ENCODE results near the gene CADM2.
"Not testable (repeated sequence)": the region's sequence is repeated elsewhere in the genome, so short reads cannot be mapped to it uniquely, and the experiment has no call there.

The CADM2 gene

DNA sequence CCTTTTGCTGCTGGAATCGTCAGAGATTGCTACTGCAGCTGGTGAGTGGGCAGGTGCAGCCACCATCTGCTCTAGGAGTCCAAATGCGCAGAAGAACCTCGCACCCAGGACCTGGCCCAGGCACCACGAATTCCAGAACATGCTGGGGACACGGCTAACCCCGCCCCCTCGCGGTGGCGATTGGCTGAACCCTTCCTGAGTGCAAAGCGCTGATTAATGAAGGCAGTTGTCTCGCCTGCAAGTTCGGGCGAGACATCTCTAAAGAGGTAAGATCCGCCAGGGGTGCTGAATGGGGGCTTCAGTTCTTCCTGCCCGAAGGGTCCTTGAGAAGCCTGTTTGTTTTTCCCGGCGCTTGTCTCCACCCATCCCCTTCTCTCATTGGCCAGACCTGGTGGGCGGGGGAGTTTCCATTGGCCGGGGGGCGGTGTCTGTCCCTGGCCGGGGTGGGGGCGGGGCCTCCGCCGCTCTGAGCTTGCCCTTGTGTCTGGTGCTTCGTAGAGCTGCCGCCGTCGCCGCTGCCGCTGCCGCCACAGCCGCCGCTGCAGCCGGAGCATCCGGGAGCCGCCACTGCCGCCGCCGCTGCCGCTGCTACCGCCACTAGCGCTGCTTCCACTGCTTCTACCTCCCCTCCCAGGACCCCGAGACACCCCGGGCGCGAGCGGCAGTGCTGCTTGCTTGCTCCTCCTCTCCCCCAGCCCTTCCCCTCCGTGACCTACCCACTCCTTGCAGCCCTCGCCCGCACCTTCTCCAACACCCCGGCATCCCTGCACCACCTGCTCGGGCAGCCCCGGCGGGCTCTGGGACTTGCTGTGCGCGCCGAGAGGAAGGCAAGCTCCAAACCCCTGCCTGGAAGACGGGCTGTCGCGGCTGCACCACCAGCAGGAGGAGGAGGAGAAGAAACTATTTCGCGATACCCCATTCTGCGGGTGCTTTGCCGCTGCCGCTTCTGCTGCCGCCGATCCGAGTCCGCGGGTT is at the start of gene CADM2:
TSS of gene CADM2 (plus strand) at position 495 of the 975 bp plus-strand sequence.
- peak; percentile 58 for DNase-seq (ENCODE audit: low read depth)

DNA sequence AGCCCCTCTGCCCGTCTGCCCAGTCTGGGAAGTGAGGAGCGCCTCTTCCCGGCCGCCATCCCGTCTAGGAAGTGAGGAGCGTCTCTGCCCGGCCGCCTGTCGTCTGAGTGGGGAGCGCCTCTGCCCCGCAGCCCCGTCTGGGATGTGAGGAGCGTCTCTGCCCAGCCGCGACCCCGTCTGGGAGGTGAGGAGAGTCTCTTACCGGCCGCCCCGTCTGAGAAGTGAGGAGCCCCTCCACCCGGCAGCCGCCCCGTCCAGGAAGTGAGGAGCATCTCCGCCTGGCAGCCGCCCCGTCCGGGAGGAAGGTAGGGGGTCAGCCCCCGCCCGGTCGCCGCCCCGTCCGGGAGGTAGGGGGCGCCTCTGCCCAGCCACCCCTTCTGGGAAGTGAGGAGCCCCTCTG is 40.2 kb upstream of the CADM2 start:
- DNase-seq (ENCODE audit: low read depth) = not testable (repeated sequence)

DNA sequence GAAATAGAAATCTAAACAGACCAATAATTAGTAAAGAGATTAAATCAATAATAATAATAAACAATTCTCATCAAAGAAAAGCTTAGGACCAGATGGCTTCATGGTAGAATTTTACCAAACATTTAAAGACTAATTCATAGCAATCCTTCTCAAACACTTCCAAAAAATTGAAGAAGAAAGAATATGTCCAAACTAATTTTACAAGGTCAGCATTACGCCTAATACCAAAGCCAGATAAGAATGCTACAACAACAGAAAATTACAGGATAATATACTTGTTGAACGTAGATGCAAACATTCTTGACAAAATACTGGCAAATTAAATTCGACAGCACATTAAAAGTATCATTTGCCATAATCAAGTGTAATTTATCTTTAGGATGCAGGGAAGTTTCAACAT is 36.1 kb upstream of the CADM2 start:
- DNase-seq (ENCODE audit: low read depth) = no peak

DNA sequence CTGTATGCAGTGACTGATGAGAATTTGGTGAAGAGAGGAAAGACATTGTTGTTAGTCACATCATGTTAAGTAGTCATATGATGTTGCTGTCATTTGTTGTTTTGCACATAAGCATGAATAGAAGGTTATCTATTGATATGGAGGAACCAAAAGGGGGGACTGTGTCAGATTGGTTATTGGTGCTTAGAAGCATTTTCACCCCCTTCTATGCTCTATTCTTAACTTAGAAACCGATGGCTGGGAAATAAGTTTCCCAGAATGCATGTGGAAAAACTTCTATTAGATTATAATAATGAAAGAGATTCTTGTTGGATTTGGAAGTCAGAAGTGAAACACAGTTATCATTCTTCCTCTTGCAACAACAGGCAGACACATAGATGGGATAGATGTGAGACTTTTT is 33.2 kb upstream of the CADM2 start:
- DNase-seq (ENCODE audit: low read depth) = no peak

DNA sequence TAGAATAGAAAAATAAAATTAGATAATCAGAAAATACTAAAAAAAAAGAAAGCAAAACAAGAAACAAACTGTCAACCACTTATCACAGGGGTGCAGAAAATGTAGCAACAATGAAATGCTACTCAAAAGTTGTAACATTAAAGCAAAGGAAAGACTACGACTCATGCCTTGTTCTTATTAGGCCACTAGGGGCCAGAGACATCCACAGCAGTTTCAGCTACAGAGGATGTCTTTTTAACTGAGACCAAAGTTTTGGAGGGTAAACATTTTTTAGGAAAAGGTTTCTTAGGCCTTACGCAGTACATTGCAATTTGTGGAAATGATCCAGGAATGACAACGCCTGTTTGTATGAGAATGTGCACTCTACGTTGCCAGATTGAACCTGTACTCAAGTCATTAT is 15.4 kb upstream of the CADM2 start:
- no peak for DNase-seq (ENCODE audit: low read depth)

DNA sequence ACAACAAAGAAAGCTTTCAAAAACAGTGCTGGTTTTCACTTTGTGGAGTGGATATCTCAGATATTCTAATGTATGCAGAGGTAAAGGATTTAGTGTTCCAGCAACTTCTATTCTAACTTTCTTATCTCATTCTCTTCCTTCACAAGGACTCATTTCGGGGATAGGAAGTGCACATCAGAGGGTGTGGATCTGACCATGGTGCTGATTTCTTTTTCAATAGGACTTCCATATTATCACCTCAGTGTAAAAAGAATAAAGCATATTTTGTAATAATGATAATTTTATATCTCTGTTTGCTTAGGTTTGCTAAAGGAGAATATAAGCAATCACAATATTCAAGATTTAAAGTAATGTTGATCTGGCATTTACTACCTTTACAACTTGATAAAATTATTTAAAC is 12.5 kb upstream of the CADM2 start:
- no peak for DNase-seq (ENCODE audit: low read depth)

DNA sequence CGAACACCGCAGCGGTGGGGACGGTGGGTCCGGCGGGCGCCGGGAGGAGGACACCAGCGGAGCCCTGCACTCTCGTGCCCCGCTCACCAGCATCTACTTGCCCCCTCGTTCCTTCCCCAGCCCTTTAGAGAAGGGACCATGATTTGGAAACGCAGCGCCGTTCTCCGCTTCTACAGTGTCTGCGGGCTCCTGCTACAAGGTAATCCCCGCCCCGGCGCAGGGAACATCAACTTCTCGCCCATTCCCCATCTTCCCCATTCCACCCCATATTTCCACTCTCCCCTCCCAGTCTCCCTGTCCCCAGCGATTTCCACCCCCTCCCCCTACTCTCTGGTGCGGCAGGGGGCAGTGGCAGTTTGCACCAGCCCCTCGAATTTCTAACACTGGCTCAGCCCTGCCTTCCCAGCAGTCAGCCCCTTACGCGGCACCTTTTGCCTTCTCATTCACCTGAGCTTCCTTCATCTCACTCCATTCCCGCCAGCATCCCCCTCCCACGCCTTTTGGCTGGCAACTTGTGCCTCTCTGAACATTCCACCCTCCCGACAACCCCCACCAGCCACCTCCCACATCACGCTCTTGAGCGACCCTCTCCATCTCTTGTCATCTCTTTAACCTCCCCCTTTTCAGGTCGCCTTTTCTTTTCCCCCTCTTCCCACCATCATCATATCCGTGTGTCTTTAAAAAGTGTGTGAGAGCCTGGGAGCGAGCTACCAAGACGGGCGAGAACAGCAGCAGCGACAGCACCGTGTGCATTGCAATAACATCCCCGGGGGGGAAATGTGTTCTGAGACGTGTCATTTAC is 882 bp downstream of the CADM2 start:
- no peak for DNase-seq (ENCODE audit: low read depth)

DNA sequence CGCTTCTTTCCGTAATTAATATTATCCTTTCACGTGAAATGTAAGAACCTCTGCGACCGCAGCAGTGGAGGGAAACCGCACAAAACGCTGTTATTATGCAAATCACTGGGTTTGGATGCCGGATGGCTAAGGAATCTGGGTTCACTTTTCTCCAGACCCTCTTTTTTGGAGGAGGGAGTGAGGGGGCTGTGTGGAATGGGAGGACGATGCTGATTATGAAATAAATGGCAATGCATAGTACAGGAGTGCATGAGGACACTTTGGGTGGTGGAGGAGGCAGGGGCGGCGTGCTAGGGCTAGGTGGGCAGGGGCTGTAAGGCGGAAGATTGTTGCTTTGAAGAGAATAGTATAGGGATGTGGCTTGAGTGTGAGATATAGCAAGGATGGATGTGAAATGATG is 1.8 kb downstream of the CADM2 start:
- no peak for DNase-seq (ENCODE audit: low read depth)

DNA sequence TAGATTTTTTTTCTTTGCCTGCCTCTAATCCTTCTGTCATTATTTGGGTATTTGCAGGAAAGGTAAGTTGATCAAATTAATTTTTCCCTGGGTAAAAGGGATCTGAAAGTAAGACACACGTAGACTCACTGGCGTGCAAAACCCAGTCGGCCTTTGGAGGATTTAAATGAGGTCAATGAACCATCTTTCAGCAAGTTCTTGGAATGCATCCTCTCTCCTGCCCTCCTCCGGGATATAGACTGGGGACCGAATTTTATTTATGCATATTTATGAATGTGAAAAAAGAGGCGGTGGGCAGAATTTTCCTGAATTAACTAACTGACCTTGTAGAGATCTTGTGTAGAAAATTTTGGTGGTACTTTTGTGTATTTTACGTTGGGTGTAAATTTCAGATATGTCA is 2.2 kb downstream of the CADM2 start:
- DNase-seq (ENCODE audit: low read depth) = no peak

DNA sequence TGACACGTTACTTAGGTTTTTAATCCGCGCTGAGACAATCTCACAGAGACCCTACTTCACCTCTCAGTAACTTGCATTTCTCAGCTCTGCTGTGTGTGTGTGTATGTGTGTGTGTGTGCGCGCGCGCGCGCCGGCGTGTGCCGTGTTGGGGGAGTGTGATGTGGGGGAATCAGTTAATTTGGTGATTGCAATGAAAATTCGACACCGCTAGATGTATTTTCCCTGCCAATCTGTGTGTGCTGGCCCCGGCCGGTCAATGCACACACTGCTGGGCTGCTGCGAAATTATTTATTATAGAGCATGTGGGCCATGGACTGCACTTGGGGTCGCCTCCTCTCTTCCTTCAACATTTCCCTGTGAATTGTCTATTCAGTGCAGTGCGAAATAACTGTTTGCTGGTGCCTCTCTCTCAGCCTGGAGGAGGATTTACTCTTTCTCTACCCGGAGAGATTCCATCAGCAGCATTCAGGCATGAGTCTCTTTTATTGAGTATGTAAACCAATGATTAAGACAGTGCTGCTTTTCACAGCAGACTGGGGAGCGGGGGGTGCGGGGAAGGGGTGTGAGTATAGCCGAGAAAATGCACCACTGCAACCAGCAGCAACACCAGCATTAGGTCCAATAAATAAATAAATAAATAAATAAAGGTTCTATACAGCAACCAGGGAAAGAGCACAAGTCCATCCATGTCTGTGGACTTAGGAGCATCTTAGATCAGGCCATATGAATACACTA is 2.9 kb downstream of the CADM2 start:
- no peak for DNase-seq (ENCODE audit: low read depth)

DNA sequence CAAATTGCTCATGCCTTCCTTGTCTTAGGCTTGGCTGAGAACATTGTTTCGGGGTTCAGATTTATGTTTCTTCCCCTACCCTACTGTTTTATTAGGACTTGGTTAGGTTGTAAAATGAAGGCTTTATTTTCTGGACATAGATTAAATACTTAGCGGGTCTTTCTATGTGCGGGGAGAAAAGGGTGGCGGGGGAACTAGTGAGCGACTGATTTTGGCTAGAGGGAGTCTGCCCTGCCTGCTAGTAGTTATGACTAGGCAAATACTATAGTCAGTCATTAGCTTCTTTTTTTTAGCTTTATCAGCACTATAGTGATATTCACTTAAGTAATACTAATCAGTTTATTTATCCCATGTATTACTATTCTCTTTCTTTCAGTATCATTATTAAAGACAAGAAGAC is 3.6 kb downstream of the CADM2 start:
- DNase-seq (ENCODE audit: low read depth) = no peak

DNA sequence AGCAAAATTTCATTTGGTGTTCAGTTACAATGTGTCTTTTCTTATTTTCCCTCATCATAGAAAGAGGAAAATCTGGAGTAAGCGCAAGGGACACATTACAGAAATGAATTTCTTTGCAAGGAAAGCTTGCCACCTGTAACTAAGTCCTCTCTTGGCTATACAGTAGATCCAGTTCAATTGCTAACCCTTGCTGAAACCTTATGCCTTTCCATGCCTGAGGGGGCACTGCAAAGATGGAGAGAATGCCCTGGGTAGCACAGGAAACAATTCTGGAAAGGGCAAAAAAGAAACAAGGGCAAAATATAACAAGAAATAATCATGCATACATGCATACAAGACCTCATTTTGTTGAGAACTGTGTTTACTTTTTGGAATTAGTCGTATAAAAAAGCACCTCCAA is 4.3 kb downstream of the CADM2 start:
- DNase-seq (ENCODE audit: low read depth) = no peak

DNA sequence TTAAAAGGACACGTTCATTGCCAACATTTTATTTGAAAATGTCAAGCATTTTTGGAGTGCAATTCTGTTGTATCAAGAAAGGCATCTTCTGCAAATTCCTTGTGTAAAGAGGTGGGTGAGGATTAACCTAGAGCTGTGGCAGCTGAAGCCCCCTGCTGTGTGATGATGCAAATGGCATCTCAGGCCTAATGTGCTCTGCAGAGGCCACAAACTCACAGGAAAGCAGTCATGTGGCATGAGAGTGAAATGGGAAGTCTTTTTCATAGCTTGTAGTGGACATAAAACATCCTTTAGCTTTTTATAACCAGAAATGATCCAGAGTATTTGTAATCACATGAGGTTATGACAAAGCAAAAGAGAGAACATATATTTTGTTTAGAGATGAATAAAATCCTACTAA is 6.4 kb downstream of the CADM2 start:
- no peak for DNase-seq (ENCODE audit: low read depth)

DNA sequence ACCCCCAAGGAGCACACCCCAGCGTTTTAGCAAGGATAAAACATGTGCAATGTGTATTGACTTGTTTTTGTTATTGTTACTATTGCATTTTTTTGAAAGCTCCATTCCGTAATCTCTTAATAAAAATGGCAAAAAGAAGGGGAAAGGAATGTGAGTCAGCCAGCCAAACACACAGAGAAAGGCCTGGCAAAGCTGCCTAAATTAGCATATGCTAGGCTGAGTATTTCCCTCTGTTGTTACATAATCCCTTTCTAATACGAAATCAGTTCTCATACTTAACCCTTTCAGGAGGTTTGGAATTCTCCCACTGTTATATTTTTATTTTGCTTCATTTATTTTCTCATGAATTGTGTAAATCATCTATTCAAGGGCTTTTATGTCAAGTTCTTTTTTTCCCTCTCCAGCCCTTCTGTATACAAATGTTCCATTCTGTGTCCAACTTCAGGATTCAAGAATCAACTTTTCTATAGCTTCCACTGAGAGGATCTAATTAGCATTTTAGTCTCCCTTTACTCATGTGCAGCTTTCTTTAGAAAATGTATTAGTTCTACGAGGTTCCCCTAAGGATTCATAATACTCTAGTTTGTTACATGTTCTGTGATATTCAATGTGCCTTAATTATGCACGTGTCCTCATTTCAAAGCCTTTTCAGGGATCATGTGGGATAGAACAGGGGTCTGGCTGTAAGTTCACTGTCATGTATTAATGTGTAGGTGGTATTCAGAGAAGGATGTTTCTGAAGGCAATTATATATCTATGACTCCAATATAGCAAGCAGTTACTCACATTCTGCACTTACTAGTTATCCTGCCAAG is 9.2 kb downstream of the CADM2 start:
- no peak for DNase-seq (ENCODE audit: low read depth)

DNA sequence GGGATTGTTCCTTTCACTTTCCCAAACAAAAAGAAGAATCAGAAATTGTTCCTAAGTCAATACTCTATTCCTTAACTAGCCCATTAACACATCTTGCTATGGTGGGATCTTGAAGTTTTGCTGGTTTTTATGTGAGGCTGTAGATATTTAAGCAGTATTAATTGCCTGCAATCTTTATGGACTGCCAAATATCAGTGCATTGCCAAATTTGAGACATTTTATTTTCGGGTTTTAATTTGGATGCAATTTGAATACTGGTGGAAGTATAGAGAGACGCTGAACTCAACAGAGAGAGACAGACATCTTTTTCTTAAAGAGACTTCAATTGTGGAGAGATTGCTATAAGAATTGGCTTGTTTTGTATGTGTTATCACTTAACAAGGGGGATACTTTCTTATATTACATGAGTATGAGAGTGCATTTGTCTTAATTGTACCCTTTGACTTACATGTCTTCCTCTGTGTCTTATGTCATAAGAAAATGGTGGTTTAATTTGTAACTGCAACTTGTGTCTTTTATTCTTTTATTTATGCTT is 10.0 kb downstream of the CADM2 start:
- no peak for DNase-seq (ENCODE audit: low read depth)

DNA sequence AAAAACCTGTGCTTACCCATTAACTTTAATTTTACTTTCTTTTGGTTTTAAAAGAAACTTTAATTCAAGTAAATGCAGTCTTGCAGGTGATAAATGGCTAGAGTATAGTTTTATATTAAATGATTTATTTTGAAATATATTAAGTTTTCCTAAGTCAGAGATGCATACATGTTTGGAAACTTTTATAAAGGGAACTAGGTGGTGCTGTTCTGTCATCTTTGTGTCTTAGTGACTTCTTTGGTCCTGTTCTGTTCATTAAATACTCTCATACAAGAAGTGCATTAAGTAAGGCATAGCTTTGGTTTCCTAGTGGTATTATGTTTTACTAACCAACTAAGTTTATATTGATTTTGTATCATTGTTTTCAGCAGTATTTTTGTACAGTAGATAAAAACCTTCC is 15.6 kb downstream of the CADM2 start:
- DNase-seq (ENCODE audit: low read depth) = no peak

DNA sequence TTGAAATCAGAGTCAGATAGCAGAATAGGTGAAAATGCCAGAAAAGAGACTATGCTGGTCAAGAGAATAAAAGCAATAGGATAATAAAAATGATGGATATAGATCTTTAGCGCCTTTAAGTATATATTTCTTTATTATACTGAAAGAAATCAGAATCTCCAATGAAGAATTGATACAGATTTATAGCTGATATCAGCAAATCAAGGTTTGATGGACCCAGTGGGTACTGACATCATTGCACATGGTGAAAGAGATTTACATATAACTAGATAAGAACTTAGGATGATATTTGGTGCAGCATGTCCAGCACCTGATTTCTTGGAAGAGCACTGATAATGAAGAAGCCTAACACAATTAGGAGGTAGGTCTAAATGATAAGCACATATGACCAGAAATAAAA is 18.2 kb downstream of the CADM2 start:
- no peak for DNase-seq (ENCODE audit: low read depth)

DNA sequence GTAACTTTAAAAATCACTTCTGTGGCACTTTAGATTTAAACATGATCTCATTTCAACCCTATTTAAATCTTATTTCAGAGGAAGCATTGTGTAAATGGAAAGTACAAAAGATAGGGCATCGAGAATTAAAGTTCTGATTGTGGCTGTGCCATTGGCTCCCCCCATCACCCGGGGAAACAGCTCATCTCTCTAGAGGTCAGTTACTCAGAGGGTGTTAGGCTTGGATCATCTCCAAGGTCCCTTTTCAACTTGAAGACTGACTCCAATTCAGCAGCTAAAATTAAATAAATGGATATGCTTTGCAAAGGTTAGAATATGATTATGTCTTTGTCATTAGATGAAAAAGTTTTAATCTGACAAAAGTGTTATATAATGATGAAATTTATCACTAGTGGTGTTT is 20.1 kb downstream of the CADM2 start:
- DNase-seq (ENCODE audit: low read depth) = no peak

DNA sequence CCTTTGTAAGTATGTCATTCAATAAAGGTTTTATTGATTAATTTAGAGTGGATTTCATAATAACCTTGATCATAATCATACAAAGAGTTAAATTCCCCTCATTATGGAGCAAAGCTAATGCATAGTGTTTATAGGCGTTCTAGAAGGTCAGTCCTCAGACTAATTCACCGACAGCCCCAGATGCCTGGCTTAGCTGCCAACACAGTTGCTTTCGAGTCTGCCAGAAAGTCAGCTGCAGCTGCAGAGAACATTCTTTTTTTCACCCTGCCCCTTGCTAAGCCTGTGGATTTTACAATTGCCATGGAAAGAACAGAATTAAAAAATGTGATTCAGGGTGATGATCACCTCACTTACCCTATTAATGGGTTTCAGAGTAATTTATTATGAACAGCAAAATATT is 21.2 kb downstream of the CADM2 start:
- DNase-seq (ENCODE audit: low read depth) = no peak

DNA sequence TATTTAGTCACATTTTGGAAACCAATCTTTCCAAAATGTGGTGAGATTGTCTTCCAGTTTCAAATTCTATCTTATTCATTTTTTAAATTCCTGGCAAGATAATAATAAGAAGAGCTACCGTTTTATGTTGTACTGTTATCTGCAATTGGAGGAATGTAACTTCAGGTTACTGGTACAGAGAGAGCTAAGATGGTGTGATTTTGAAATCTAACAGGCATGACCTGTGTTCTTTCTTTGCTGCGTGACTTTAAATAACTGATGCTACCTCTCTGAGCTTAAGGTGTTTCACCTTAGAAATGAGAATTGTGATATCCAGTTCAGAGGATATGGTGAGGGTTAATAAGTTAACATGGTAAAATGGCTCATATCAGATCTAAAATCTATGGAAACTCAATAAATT is 21.7 kb downstream of the CADM2 start:
- DNase-seq (ENCODE audit: low read depth) = no peak

DNA sequence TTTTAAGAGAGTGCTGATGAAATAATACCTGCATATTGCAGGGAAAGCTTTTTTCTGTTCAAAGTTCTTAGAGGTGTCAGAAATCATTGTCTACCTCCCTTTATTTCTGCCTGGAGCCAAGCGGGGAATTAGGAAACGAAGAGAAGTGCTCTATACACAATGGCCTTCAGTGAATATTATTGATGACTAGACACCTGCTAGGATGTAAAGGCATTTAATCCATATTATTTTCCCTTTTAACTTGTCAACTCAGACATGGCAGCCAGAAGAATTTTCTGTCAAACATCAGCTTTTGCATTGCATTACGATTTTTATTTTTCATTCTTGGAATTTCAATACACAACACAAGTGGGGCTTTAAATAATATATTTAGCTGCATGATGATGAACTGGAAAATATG is 24.7 kb downstream of the CADM2 start:
- DNase-seq (ENCODE audit: low read depth) = no peak

Measured in HS-5 (cell line).